ENCODE measurements around the gene CCDC150.
"Not testable (repeated sequence)": the region's sequence is repeated elsewhere in the genome, so short reads cannot be mapped to it uniquely, and the experiment has no call there.

Gene CCDC150

GRCh38 chr2:196712867-196713266 is 73.4 kb downstream of the CCDC150 start:
- no peak for DNase-seq (ENCODE audit: low read depth in 2 of 2)

GRCh38 chr2:196718419-196719109 is 79.0 kb downstream of the CCDC150 start:
- DNase-seq (ENCODE audit: low read depth in 2 of 2) = no peak

DNA sequence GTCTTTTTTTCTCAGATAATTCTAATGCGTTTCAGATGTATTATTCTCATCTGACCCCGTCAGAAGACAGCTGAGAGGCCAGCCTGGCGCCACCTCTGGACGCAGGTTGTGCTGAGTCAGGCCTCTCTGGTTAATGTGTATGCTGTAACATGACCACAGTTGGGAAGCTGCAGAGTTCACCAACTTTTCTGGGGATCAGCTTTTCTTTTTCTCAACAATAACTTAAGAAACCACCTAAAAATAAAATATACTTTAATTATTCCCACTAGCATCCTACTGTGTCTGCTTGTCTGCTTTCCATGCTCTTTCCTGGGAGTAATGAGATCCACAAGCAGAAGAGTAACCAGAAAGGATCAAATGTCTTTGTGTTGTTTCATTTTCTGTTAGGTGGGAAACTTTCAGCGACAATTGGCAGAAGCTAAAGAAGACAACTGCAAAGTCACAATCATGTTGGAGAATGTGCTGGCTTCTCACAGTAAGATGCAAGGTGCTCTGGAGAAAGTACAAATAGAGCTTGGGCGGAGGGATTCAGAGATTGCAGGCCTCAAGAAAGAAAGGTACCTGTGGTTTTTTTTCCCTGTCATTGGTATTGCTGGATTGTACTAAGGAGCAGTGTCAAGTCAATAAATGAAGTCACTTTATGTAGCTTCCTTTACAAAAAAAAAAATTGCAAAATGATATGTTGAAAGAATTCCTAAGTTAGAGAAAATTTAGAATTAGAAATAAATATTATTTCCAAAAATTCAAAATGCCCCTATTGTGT is 79.8 kb downstream of the CCDC150 start:
- no peak for DNase-seq (ENCODE audit: low read depth in 2 of 2)

DNA sequence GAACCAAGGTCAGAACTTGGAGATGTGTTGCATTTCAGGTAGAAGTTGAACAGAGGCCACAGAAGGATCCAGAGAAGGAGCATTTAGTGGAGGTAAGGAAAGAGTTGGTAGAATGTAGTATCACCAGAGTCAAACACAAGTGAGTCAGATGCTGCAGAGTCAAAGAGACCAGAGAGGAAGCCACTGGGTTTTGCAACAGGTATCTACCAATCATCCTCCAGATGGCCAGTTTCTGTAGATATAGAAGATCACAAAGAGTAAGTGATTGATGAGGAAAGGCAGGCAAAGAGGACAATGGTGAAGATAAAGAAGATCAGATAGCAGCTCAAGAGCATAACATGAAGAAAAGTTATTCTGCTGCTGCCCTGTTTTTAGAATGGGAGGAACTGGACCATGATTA is 84.1 kb downstream of the CCDC150 start:
- no peak for DNase-seq (ENCODE audit: low read depth in 2 of 2)

DNA sequence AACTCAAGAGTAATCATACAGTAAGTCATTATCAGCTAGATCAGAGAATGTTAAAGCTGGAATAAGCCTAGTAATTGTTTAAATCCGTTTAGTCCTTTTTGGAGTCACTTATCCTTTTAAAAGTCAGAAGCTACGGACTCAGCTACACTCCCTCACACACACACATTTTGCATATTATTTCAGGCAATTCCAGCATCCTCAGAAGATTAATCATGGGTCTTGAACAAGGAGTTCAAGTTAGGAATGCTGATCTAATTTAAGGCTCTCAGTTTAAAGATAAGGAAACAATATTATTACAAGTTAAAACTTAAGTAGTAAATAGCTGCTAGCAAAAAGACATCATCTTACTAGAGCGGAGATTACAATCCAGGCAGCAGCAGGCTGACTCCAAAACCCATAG is 85.7 kb downstream of the CCDC150 start:
- DNase-seq (ENCODE audit: low read depth in 2 of 2) = no peak

- DNase-seq (ENCODE audit: low read depth in 2 of 2) = no peak
Measured at GRCh38 chr2:196725882-196726281, 86.4 kb downstream of the CCDC150 start.

DNA sequence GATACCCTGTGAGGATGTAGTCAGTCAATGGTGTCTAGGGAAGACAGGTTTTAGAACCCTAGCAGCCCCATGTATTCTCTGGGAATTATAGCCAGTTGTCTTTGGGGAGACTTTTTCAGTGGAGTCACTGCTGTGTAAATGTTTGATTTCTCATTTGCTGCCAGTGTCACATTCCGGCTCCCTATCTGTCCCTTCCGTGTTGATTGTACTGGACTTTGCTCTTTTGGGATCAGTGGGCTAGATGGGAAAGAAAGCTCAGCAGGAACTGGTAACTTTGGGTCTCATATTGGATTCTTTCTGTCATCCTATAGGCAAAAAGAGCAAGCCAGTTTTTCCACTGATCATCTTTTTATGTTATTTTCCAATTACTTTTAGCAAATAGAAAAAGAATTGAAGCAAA is 89.9 kb downstream of the CCDC150 start:
- no peak for DNase-seq (ENCODE audit: low read depth in 2 of 2)

- not testable (repeated sequence) for DNase-seq (ENCODE audit: low read depth in 2 of 2)
Measured at GRCh38 chr2:196736646-196737045, 97.1 kb downstream of the CCDC150 start.

GRCh38 chr2:196737046-196737445 is 97.5 kb downstream of the CCDC150 start:
- DNase-seq (ENCODE audit: low read depth in 2 of 2) = no peak

GRCh38 chr2:196739031-196739430 is 99.5 kb downstream of the CCDC150 start:
- no peak for DNase-seq (ENCODE audit: low read depth in 2 of 2)

- no peak for DNase-seq (ENCODE audit: low read depth in 2 of 2)
Measured at GRCh38 chr2:196742216-196742615, 102.7 kb downstream of the CCDC150 start.

DNA sequence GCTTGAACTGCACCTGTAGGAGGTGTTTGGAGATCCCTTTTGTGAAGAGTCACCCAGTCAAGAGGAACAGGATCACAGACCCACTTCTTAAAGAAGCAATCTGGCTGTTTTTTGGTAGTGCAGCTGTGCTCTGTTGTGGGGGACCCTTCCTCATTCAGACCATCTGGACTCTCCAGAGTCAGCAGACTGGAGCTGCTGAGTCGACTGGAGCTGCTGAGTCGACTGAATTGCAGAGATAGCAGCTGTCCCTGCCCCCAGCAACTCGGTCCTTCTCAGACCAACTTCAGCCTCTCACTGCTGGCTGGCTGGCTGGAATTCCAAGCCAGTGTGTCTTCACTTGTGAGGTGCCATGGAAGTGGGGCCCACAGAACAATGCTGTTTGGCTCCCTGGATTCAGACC is 103.2 kb downstream of the CCDC150 start:
- DNase-seq (ENCODE audit: low read depth in 2 of 2) = no peak

DNA sequence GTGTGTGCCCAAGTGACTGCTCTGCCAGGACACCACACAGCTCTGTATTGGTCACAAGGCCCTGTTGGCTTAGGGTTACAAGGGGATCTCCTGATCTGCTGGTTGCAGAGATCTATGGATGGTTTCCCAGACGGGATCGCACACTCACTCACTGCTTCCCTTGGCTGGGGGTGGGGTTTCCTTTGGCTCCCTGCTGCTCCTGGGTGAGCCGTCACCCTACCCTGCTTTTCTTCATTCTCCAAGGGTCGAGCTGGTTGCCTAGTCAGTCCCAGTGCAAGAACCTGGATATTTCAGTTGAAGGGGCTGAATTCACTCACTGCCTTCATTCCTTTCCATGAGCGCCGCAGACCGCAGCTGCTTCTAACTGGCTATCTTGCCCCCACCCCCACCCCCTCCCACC is 103.7 kb downstream of the CCDC150 start:
- no peak for DNase-seq (ENCODE audit: low read depth in 2 of 2)

GRCh38 chr2:196745711-196746110 is 106.2 kb downstream of the CCDC150 start:
- DNase-seq (ENCODE audit: low read depth in 2 of 2) = no peak

DNA sequence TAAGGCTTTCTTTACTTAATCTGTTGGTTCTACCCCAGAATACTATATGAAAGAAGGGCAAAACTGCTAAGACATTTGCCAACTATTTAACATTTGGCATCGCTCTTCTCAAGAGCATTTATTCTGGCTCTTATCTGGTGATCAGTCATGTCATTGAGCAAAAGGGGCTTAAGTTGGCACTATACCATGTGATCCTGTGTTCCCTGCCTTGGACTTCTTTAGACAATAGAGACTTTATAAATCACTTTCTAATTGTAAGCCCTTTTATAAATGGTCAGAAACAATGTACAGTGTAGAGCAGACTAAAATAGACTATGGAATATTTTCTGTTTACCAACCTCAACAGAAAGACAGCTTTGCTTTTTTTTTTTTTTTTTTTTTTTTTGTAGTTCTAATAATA is 107.9 kb downstream of the CCDC150 start:
- no peak for DNase-seq (ENCODE audit: low read depth in 2 of 2)

DNA sequence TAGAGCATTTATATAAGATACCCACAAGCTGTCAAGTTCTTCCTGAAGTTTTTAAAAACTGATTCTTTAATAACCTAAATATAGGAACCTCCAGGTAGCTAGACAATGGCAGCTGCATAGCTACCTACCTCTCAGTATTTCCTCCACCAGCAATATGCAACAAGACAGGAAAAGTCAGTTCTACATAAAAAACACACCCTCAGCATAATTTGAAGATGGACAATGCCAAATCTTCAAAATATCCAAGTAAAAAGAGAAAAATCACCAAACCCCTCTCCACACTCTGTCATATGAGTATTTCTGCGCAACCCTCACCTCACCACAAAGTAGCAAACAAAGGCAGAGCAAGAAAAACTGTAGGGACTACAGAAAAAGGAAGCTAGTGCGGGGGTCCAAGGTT is 108.6 kb downstream of the CCDC150 start:
- no peak for DNase-seq (ENCODE audit: low read depth in 2 of 2)

GRCh38 chr2:196750291-196750923 is 110.9 kb downstream of the CCDC150 start:
- no peak for DNase-seq (ENCODE audit: low read depth in 2 of 2)

DNA sequence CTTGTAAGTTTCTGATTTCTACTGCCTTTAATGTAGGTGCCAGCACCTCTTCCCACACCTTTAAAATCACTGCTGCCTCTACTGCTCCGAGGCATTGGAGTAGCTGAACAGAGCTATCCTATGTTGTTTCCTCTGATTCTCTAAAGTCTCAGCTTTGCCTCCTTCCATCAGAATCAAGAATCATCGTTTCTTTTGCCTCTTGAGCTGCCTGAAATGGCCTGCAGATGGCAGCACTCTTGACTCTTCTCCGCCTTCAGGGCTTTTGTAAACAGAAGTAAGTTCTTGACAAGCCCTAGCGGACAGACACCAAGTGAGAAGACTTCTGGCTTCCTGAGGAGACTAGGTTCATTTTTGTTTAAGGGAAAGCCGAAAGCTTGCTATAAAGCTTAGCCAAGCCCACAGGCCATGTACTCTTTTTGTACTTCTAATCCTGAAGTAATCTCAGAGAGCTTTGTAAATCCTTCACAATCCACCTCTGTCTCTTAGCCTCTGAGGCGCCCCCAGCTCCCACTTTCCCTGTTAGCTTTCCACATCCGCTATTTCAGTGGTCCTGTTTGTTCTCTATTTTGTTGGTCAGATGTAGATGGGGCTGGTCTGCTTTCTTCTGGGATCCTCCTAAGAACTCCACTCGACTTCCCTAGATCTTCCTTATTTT is 111.6 kb downstream of the CCDC150 start:
- DNase-seq (ENCODE audit: low read depth in 2 of 2) = peak; percentile 15 to 34

DNA sequence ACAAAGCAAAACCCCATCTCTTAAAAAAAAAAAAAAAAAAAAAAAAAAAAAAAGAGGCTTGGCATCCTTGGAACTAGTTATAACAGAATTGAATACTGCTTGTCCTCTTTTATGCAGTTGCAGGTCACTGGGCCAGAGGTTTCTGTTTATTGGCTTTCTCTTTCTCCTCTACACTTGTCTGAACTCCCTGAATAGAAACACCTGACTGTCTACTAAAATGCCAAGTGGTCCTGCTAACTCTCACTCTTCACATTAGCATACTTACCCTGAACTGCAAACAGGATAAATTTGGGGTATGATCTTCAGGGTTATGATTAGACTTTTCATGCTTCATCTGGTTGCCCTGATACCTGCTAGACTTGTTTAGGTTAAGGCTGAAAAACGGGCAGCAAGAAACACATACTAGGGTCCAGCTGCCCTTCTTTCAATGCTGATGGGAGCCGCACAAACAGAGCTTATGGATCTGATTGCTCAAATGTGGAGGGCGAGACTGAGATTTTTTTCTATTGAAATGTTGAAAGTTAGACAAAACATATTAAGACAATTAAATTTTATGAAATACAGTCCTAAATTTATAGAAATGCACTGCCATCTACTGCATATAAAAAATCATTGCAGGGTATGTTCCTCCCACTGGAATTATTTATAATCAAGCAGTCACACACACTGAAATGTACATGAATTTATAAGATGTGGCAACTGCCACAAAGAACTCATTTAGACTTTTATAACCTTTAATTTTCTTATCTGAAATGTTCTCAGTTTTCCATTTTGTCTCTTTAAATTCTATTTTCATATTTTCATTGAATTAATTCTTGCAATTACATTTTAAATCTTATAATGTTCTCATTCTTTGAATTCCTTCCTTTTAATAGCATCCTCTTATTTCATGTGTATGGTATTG is 119.2 kb downstream of the CCDC150 start:
- DNase-seq (ENCODE audit: low read depth in 2 of 2) = no peak

DNA sequence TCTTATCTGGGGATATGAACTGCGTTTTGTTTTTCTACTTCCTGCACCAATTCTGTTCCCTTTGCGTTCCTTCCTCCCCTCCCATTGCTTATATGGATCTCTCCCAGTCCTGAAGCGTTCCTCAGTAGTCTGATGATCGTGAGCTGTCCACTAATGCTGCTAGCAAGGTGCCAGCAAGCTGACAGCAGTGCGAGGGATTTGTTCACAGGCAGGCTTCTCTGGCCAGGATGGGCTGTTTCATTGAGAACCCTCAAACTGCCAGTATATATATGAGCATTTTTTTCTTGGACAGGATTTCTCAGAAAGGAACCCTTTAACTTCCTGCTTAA is 119.8 kb downstream of the CCDC150 start:
- no peak for DNase-seq (ENCODE audit: low read depth in 2 of 2)

- no peak for DNase-seq (ENCODE audit: low read depth in 2 of 2)
Measured at GRCh38 chr2:196767101-196767500, 127.6 kb downstream of the CCDC150 start.

All from stimulated activated CD8-positive, alpha-beta memory T cell treated with anti-CD3 and anti-CD28 coated beads, Interleukin-15, amount 100 ng/mL, for 4 hours (primary cell).